ENCODE data around the gene RAB8A. TPM values are rescaled to one million over a fixed set of nuclear protein-coding genes. Genes with fewer than 3 reads are reported as not detected.
"Not testable (repeated sequence)": the region's sequence is repeated elsewhere in the genome, so short reads cannot be mapped to it uniquely, and the experiment has no call there.

Gene RAB8A
- total RNA-seq, 1 experiment from 2014 or later: 102 TPM

- Histone ChIP-seq H3K9me3 (replicated peaks) (no peaks in the 10 kb centered on the region), H3K27me3 (no peaks in the 10 kb centered on the region), H3K27ac (no peak overlapping the region), H3K4me1 (peaks cover 6% of the 10 kb centered on the region), H3K4me3 (peak overlapping the region; percentile 83), H3K36me3 (peaks cover 5% of the 10 kb centered on the region)
- no peak for DNase-seq
Observed at GRCh38 chr19:16075430-16076153, 36.1 kb upstream of the RAB8A start.

- Histone ChIP-seq H3K9me3 (replicated peaks) (no peaks in the 10 kb centered on the region), H3K36me3 (peaks cover 11% of the 10 kb centered on the region), H3K27ac (peak within 1 kb of the TSS; percentile 91), H3K27me3 (no peaks in the 10 kb centered on the region), H3K4me1 (peaks cover 6% of the 10 kb centered on the region), H3K4me3 (peak within 1 kb of the TSS; percentile 83)
- peak; percentile 90 to 93 for DNase-seq
Observed at GRCh38 chr19:16076154-16076957, 35.3 kb upstream of the RAB8A start, which contains the start of gene TPM4. Gene TPM4, plus strand, starts transcription at chr19:16076495. Its CDS starts 71 bp downstream, at chr19:16076566.

DNA sequence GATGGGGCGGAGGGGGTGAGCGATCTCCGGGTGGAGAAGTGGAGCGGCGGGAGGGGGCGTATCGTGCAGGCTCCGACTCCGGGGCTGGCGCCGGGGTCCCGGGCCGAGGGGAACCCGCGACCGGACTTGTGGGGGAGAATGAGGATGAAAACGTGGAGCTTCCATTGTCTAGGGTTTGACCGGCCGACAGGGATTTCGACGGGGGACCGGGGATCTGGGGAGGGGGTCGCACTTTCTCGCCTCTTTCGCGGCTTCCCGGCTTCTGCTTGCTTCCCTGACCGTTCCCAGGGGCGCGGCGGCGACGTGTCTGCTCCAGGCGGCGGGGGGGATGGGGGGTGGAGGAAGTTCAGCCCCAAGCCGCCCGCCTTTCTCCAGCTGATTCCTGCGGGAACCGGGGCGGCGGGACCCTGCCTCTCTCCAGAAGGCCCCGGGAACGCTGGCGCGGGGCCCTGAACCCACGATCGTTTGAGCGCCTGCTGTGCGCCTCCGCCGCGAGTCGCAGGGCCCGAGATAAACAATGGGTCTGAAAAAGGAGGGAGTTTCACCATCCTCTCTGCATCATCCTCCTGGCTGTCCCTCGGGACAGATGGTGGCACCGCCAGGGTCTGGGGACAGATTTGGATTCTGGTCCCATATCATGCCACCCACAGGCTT lies 34.6 kb upstream of the RAB8A start:
- DNase-seq: peak; percentile 54 to 62

DNA sequence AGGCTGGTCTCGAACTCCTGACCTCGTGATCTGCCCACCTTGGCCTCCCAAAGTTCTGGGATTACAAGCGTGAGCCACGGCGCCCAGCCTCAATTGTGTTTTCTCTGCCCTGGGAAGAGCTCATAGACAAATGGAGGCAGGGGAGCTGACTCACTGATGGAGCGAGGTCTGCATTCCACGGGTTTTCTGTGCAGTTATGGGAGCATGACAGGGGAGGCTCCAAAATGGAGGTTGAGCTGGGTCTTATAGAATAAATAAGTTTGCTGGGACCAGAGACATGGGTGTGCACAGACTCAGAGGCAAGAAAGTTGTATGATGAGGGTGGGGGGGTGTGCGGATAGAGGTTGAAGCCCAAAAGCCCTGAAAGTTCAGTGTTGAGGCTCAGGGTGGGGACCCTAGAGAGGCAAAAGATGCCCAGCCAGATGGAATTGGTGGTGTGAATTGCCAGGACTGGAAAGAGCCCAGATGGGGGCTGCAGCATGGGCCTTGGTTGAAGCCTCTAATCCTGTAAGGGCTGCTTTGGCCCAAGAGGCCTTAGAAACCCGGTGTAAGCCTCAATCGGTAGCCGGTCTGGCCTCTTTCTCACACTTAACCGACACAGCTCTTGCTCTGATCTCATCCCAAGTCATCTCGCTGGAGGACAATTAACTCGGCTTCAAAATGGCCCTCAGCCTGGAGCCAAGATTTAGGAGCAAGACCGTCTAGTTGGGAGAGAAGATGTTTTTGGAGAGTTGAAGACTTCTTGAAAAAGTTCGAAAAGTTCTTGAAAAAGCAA lies 33.5 kb upstream of the RAB8A start:
- H3K27ac ChIP-seq: peak overlapping the region; percentile 91
- peaks cover 6% of the 10 kb centered on the region for H3K4me1 ChIP-seq
- H3K4me3 ChIP-seq: peak overlapping the region; percentile 83
- no peaks in the 10 kb centered on the region for H3K9me3 ChIP-seq (replicated peaks)
- H3K36me3 ChIP-seq: peaks cover 27% of the 10 kb centered on the region
- H3K27me3 ChIP-seq: no peaks in the 10 kb centered on the region
- peak; percentile 62 to 77 for DNase-seq

More for the DNA sequence above, 34.6 kb upstream of the RAB8A start:
- Histone ChIP-seq H3K9me3 (replicated peaks) (no peaks in the 10 kb centered on the region), H3K4me3 (peak overlapping the region; percentile 83), H3K4me1 (peaks cover 6% of the 10 kb centered on the region), H3K27me3 (no peaks in the 10 kb centered on the region), H3K27ac (peak overlapping the region; percentile 91), H3K36me3 (peaks cover 18% of the 10 kb centered on the region)

DNA sequence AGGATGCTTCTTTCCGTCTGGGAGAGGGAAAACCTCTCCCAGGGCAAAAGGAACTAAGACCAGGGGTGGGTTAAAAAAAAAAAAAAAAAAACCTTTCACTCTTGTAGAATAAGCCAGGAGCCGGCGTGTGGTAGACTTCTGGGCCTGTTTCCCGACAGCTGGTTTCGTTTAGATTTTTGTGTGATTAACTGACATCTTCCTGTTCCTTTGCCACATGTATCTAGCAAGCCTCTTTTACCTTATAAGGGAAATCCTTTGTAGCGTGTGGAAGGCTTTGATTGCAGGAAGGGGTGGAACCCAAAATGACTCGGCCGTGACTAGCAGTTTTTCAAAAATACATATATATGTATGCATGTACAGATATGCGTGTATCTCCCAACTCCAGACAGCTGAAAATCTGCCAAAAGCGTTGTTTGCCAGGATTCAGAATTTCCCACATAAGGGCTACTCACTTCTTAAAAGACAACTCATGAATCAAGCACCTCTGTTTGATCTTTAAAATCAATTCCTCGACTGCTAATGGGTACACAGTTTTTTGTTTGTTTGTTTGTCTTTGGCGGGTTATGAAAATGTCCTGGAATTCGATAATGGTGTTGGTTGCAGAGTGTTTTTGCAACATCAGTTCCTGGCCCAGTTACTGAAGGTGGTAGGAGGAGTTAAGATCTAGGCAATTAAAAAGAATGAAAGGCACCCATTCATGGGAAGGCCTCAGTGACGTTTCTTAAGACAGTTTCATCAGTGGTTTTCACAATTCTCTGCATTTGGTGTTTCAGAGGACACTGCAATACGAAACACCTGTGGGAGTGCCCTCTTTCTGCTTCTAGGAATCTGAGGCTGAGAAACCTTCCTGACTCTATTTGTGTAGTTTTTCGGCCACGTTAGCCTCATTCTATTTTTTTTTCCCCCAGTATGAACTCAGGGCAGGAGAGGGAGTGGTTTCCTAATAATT lies 32.7 kb upstream of the RAB8A start:
- peak; percentile 84 to 93 for DNase-seq
- Histone ChIP-seq H3K27me3 (no peaks in the 10 kb centered on the region), H3K4me3 (peak overlapping the region; percentile 83), H3K27ac (peak overlapping the region; percentile 91), H3K9me3 (replicated peaks) (no peaks in the 10 kb centered on the region), H3K4me1 (peaks cover 6% of the 10 kb centered on the region), H3K36me3 (peaks cover 34% of the 10 kb centered on the region)

DNA sequence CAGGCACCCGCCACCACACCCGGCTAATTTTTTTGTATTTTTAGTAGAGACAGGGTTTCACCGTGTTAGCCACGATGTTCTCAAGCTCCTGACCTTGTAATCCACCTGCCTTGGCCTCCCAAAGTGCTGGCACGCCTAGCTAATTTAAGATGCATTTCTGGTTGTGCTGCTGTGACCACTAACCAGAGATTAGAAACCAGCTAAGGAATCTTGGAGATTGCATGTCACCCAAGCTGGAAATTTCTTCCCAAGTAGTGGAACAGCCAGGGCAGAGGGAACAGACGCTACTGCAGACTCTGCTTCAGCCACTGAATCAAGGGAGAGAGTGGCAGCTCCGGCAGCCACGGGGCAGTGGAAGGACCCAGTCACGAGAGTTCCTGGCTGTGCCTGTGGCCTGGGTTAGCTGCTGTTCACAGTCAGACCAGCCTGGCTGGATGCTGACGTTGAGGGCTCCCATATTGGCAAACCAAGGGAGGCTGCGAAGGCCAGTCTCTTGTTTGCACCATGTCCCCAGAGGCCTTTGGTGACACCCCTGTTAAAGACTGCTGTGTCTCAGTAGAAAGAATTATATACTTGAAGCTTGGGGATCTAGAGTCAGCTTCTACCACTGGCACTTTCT lies 27.5 kb upstream of the RAB8A start:
- Histone ChIP-seq H3K27me3 (no peaks in the 10 kb centered on the region), H3K9me3 (replicated peaks) (no peaks in the 10 kb centered on the region), H3K36me3 (peaks cover 84% of the 10 kb centered on the region), H3K4me3 (no peak overlapping the region), H3K27ac (no peak overlapping the region), H3K4me1 (peaks cover 23% of the 10 kb centered on the region)
- no peak for DNase-seq

DNA sequence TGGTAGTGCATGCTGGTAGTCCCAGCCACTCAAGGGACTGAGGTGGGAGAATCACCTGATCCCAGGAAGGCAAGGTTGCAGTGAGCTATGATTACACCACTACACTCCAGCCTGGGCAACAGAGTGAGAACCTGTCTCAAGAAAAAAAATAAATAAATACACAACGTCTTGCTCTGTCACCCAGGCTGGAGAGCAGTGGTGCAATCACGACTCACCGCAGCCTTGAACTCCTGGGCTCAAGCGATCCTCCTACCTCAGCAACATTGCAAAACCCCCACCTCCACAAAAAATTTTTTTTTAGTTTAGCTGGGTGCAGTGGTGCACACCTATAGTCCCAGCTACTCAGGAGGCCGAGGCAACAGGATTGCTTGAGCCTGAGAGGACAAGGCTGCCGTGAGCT lies 26.6 kb upstream of the RAB8A start:
- DNase-seq: no peak
- no peak overlapping the region for H3K27ac ChIP-seq
- no peak overlapping the region for H3K4me3 ChIP-seq

DNA sequence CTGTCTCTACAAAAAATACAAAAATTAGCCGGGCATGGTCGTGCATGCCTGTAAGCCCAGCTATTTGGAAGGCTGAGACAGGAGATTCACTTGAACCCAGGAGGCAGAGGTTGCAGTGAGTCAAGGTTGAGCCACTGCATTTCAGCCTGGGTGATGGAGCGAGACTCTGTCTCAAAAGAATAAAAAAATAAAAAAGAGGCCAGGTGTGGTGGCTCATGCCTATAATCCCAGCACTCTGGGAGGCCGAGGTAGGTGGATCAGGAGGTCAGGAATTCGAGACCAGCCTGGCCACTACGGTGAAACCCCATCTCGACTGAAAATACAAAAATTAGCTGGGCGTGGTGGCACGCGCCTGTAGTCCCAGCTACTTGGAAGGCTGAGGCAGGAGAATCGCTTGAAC lies 24.3 kb upstream of the RAB8A start:
- H3K9me3 ChIP-seq (replicated peaks); H3K4me3 ChIP-seq; H3K27ac ChIP-seq; H3K27me3 ChIP-seq; DNase-seq: not testable (repeated sequence)
- H3K4me1 ChIP-seq: peaks cover 20% of the 10 kb centered on the region
- peaks cover 95% of the 10 kb centered on the region for H3K36me3 ChIP-seq

More for the DNA sequence above, 26.6 kb upstream of the RAB8A start:
- Histone ChIP-seq H3K4me1 (peaks cover 20% of the 10 kb centered on the region), H3K36me3 (peaks cover 93% of the 10 kb centered on the region), H3K27me3 (no peaks in the 10 kb centered on the region), H3K9me3 (replicated peaks) (no peaks in the 10 kb centered on the region)

GRCh38 chr19:16087940-16088339 lies 23.7 kb upstream of the RAB8A start:
- no peaks in the 10 kb centered on the region for H3K27me3 ChIP-seq
- no peaks in the 10 kb centered on the region for H3K9me3 ChIP-seq (replicated peaks)
- H3K4me1 ChIP-seq: peaks cover 20% of the 10 kb centered on the region
- no peak for DNase-seq
- H3K4me3 ChIP-seq: no peak overlapping the region
- H3K36me3 ChIP-seq: peaks cover 96% of the 10 kb centered on the region
- no peak overlapping the region for H3K27ac ChIP-seq

- Histone ChIP-seq H3K4me3 (no peak overlapping the region), H3K27me3 (no peaks in the 10 kb centered on the region), H3K9me3 (replicated peaks) (no peaks in the 10 kb centered on the region), H3K4me1 (peaks cover 20% of the 10 kb centered on the region), H3K36me3 (peaks cover 96% of the 10 kb centered on the region), H3K27ac (no peak overlapping the region)
- peak; percentile 53 to 65 for DNase-seq
Observed at GRCh38 chr19:16088351-16089009, 23.2 kb upstream of the RAB8A start.

GRCh38 chr19:16089010-16089846 lies 22.5 kb upstream of the RAB8A start:
- Histone ChIP-seq H3K27ac (no peak overlapping the region), H3K9me3 (replicated peaks) (no peaks in the 10 kb centered on the region), H3K36me3 (peaks cover 97% of the 10 kb centered on the region), H3K4me3 (no peak overlapping the region), H3K27me3 (no peaks in the 10 kb centered on the region), H3K4me1 (peaks cover 20% of the 10 kb centered on the region)
- DNase-seq: no peak

Data from SJCRH30 (cell line).